Measurements from ENCODE around the gene ZNF787.
"Not testable (repeated sequence)": the region's sequence is repeated elsewhere in the genome, so short reads cannot be mapped to it uniquely, and the experiment has no call there.

The ZNF787 gene

DNA sequence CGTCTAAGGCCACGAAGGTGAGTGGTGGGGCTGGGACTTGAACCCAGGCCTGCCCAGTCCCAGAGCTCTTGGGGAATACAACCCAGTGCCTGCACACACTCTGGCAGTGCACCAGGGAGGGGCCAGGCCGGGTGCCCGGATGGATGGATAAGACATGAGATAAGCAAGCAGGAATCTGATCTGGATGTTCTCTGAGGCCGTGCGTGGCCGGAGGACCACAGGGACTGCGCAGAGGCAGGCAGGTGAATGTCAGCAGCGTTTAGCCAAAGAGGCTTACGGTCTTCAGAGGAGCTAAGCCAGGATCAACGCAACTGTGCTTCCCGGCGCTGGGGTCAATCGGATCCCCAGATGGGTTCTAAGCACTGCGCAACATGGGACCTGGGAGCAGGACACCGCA lies 1.5 kb downstream of the ZNF787 start:
- DNase-seq: no peak

DNA sequence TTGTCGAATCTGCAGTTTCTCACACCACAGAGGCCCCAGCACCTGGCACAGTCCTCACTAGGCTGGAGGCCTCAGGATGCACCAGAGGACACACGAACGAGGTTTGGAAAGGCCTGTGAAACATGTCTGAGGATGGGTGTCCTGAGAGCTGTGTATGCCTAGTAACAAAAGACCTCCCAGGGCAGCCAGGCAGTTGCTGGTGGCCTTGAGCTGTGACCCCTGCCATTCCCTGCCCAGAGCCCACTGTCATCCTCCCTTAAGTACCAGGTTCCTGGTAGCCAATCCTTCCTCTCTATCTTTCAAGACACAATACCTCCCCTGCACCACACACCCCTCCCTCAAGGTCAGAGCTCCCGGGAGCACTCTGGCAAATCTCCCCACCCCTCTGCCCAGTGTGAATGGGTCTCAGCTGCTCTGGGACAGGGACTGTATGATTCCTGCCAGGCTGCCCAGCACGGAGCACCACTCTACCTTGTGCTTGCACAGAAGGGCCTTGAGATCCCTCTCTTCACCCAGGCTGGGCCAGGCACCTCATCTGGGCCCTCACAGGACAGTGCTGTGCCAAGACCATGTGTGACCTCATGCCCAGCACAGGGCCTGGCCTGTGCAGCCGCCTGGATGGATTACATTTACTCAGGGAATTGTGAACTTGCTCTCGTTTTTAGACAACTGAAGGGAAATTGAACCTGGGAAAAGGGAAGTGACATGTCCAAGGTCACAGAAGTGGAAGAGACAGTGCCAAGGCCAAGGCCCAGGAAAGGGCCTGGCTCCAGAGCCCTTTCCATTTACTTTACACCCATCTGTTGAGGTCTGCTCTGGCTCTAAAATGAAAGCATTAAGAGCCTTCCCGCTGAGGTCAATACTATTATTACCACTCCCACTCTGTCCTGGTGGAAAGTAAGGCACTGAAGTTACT lies 2.2 kb downstream of the ZNF787 start:
- DNase-seq: no peak

DNA sequence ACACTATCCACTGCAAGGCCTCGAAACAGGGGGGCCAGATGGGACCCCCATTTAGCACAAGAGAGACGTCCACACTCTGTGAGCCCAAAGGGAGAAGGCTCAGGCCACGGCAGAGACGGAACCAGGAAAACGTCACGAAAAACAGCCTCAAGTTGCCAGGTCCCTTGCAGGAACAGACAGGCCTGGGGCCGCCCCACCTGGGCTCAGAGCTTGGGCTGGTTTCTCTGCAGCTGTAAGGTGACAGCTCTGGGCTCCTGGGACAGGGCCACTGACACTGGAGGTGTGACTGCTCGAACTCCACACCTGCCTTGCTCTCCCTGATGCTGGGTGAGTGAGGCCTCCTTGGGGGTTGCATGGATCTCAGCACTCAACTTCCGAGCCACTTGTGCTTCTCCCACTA lies 3.2 kb downstream of the ZNF787 start:
- DNase-seq: no peak

DNA sequence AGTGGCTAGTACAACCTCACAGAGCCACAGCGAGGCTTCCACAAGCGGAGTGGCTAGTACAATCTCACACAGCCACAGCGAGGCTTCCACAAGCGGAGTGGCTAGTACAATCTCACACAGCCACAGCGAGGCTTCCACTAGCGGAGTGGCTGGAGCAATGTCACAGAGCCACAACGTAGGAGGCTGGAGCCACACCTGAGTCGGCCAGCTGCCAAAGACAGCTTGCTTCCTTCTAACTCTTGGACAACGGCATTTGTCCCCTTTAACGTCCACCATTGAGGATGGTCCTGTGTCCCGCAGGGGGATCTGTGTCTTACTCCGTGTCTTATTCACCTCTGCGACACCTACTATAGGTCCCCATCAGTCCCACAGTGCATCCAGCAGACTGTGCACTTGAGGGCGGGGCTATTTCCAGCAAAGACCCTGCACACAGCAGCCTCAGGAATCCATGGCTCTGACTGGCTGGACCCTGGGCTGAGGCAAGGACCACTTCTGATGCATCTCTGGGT lies 3.7 kb downstream of the ZNF787 start:
- DNase-seq: no peak

DNA sequence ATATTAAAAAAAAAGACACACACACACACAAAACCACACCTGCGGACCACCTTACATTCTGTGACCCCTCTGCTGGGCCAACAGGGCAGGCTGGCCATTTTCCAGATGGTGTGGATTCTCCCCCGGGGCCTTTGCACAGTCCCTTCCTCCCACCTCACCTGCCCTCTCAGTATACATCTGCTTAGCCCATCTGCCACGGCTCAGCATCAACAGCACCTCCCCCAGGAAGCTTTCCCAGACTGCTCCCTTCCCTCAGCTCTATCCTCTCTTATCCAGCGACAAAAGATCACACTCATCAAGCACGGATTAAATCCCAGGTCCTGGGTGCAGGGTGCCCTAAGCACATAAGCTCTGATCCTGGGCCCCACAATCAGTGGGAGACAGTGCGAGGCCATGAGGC lies 4.5 kb downstream of the ZNF787 start:
- no peak for DNase-seq

DNA sequence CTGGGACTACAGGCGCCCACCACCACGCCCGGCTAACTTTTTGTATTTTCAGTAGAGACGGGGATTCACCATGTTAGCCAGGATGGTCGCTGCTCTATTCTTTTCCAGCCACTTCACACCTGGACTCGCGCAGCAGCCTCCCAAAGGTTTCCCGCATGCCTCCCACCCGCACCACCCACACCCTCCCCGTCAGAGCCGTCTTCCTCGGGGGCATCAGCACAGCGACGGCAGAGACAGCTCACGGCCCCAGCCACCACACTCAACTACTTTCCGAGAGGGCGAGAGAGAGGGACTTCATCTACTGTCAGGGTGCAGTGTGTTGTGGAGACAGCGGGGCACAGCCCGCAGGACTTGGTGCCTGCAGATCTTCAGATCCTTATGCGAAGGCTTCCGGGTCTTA lies 5.6 kb downstream of the ZNF787 start:
- no peak for DNase-seq

DNA sequence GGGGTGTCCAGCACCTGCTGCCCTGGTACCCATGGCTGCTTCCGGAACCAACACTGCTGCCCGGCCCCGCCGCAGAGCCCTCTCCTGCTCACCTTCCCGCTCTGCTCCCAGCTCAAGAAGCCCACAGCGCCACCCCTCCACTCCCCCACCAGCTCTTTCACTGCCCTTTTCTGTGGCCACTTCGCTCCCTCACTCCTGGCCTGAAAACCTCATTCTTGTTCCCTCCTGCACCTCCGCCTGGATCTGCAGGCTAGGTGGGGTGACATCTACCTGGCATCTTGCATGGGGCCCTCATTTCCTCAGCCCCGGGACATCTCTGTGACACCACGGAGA lies 6.4 kb downstream of the ZNF787 start:
- DNase-seq: no peak

DNA sequence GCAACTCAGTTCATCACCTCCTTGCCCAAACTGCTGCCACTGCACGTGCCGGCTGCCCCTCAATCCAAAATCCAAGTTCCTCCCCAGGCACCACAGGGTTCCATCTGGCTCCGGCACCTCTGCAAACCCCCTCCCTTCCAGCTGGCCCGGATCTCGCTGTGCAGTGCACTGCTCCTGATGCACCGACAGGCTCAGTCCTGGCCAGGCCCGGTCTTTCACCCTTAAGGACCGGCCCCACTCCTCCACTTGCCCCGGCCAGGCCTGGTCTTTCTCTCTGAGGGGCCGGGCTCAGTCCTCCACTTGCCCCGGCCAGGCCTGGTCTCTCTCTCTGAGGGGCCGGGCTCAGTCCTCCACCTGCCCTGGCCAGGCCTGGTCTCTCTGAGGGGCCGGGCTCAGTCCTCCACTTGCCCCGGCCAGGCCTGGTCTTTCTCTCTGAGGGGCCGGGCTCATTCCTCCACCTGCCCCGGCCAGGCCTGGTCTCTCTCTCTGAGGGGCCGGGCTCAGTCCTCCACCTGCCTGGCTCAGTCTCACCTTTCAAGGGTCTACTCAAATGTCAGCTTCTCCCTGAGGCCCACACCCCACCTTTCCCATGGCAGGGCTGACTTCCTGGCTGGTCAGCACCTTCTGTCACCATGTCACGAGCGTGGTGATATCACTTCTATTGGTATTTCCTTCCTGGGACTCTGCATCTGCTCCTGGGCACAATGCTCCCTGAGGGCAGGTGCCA lies 6.9 kb downstream of the ZNF787 start:
- no peak for DNase-seq

DNA sequence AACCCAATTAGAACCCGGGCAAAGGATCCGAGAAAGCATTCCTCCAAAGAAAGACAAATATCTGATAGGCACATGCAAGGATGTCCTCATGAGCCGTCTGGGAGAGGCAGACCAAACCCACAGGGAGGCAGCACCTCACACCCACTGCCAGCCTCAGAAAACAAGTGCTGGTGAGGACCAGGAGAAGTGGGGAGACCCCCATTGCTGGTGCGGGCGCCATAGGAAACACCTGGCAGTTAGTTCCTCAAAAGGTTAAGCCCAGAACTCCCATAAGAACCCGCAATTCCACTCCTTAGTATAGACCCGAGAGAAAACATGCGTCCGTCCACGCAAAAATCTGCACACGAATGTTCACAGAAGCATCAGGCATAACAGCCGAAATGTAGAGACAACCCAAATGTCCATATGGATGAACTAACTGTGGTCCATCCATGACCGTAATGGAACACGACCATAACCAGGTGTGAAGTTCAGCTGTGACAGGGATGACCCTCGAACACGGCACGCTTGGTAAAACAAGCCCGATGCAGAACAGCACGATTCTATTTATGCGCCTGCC lies 7.9 kb downstream of the ZNF787 start:
- no peak for DNase-seq

DNA sequence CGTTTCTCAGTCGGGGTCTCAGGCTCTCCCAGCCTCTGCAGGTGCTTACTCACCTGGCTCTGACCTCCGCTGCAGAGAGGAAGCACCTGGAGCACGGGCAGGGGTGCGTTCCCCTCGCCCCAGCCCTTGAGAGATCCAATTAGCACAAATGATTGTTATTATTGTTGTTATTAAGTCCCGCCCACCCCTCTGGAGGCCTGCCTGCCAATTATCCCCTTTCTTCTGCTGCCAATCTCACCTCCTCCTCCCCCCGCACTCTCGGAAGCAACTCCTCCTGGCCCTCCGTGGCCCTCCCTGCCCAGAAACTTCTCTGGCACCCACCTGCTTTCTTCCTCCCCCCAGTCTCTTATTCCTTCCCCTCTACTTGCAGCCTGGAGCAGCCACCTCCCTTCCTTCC lies 8.8 kb downstream of the ZNF787 start:
- DNase-seq: no peak

DNA sequence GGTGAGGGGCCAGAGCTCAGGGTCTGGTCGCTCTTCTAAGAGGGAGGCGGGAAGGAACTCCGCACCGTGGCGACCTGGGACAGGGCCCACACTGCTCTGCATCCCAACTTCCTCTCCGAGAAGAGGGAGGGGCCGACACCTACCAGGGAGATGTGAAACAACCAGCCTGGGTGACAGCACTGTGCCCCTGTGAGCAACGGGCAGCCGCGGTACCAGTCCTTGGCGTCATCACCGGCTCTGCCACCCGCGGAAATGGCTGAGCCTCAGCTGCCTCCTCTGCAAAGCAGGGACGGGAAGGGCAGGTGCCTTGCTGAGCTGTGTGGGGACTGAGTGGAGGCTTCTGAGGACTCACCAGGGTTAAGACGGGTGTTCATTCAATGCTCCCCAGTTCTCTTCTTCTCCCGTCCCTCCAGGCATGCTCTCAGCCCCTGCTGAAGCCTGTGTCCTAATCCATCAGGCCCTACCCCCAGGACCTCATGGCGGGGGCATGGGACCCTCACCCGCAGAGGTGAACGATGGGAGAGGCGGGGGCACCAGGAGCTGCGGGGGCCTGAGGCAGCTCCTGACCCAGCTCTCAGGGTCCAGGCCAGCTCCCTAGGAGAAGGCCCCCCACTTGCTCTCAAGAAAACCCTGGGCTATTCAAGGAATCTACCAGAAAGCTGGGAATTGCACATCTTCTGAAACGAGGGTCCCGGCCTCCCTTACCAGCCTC lies 9.3 kb downstream of the ZNF787 start:
- DNase-seq: peak; percentile 66

DNA sequence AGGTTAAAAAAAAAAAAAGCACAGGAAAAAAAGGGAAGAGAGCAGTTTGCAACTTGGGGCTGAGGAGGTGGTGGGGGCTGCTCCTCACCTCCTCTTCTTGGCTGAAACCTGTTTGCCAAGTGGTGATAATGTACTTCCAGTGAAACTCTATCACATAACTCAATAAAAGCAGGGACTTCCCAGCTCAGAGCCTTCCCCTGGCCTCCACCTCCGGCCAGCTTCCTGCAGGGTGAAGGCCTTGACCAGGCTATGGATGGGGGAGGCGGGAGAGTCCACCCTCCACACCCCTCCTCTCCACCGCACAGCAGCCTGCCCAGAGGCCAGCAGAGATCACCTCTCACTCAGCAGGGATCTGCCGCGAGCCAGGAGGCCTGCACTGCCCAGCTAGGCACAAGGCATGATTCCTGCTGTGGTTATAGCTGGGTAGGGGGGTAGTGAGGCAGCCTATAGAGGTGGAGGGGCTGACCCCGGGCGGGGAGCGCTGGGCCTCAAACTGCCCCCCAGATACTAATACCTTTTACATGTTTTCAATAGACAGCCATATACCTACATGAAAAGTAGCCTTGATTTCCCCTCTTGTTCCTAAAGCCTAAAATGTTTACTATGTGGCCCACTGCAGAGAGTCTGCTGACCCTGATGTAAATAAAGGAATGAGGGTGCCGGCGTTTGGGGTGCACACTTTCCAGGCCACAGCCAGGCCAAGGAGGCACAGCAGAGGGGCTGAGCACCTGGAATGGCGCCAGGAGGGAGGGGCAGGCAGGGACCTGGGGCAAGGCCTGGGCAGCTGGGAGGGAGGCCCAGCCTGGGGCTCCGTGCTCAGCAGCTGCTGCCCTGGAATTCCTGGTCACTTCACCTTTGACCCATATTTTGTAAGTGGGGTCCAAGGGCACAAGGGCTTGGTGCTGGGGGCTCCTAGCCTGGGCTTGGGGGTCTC lies 10.3 kb downstream of the ZNF787 start:
- no peak for DNase-seq

DNA sequence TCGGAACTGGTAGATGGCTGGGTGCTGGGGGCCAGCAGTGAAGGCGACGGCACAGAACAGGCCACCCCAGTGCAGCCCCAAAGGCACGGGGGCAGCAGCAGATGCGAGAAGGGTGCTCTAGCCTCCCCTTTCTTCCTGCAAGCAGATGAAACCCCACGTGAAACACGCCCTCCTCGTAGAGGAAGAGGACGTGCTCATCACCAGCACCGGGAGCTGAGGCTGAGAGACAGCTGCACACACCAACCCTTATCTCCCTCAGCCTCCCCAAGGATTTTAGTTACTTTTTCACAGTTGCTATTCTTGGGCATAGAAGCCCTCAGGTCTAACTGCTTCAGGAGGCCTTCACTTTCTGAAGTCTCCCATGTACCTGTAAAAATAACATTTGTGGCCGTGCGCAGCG lies 11.9 kb downstream of the ZNF787 start:
- no peak for DNase-seq

DNA sequence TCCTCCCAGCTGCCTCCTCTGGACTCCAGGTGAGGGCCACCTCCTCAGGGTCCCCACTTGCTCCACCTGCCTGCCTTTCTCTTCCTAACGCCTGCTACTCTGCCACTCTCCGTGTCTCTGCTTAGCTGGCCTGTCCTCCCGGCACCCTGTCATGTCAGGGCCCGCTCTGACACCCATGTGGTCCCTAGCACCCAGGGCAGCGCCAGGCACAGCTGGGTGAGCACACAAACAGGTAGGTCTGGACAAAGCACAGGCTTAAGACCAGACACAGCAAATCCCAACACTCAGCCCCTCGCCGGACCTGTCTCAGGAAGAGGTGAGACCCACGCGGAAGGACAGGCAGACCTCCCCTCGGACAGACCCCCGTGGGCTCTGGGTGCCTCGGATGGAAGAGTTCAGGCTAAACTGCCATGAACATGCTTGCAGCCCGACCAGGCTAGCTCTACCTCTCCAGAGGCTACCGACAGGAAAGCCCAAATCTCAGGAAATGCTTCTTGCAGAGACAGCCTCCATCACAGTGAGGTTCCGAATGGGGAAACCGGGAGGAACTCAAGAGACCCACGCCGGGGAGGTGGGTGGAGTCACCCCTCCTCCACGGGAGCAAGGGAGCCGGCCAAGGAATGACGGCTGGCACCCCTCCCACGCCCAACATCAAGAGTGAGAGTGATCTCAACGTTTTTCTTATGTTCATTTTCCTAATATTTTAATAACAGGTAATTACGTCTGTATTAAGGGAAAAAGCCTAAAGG lies 12.5 kb downstream of the ZNF787 start:
- no peak for DNase-seq

DNA sequence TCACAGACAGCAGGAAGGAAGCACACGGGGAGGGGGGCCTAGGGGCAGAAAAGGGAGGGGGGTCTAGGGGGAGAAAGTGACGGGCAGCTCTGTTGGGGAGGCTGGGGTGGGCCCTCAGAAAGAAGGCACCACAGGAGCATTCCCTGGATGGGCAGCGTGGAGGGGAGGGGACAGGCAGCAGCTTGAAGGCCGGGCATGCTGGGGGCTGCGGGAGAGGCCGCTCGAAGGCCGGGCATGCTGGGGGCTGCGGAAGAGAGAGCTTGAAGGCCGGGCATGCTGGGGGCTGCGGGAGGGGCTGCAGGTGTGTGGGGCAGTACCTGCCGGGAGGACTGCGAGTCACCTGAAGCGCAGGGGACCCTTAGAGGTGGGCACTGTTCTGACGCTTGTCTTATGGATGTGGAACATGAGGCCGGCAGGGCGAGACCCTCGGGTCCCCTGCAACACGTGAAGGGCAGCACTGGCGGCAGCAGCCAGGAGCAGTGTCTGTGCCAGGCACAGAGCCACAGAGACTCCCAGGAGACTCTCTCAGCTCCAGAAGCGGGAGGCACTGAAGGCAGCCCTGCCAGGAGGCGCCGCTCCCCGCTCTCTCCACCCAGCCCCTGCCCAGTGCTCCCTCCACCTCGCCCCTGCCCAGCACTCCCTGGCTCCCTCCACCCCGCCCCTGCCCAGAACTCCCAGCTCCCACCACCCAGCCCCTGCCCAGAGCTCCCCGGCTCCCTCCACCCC lies 13.3 kb downstream of the ZNF787 start:
- DNase-seq: no peak

DNA sequence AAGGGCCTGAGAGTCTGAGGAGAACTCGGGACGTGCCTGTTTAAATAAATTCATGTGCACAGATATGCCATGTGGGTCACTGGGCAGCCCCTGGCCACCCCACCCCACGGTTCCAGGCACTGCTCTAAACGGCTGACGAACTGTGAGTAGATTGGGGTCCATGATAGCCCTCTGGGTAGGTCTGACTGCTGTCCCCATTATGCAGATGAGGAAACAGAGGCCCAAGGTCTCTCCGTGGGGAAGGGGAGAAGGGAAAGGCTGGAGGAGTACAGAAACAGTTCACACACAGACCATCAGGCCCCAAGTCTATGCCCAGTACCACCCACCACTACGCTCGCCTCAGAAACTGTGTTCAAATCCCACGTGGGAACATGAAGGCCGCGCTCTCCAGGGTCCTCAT lies 14.1 kb downstream of the ZNF787 start:
- no peak for DNase-seq

DNA sequence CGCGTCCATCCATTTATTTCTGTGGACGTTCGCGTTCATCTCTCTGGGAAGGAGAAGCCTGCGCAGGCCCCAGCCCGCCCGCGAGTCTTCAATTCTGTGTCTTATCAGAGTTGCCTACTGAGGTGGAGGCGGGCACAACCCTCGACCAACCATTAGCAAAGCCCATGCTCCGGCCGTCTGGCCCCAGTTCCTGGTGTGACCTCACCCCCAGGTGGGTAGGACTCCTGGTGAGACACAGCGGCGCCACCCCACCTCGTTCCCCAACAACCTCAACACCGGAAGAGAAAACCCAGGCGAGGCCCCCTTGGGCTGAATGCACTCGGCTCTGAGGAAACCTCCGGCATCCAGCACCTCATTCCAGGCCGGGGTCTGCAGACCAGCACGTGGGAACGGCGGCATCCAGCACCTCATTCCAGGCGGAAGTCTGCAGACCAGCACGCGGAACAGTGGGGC lies 14.7 kb downstream of the ZNF787 start:
- no peak for DNase-seq

DNA sequence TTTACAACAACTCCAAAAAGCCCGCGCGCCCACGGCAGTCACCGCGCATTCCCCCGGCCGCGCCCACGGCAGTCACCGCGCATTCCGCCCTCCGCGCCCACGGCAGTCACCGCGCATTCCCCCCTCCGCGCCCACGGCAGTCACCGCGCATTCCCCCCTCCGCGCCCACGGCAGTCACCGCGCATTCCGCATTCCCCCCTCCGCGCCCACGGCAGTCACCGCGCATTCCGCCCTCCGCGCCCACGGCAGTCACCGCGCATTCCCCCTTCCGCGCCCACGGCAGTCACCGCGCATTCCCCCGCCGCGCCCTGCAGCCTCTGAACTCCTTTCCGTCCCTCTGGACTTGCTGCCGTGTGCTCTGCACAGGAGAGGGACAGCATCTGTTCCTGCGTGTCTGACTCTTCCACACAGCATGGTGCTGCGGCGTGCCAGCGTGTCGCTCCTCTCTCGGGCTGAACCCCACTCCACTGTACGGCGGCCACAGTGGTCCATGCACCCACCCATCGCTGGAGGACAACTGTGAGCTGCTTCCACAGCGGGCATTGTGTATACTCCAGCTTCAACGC lies 15.2 kb downstream of the ZNF787 start:
- DNase-seq: not testable (repeated sequence)

DNA sequence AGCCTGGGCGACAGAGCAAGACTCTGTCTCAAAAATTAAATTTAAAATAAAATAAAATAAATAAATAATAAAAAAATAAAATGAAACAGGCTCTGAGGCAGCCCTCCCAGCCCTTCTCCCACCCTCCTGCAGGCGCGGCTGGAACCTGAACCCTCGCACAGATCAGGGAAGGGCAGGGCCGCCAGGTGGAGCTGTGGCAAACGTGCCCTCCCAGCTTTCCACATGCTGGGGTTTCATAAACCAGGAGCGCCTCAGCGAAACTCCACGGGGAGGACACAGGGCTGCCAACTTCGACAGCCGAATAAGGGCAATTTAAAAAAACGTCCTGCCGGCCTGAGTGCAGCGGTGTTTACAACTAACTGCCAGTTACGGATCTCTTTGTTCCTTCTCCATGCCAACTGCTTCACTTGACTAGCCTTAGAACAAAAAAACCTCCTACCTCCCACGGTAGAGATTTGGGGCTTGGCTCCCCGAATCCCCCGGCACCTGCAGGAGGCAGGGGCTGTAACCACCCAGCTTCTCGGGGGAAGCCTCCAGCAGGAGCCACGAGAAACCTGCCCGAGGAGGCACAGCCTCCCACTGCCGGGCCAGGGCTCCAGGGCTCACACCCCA lies 15.9 kb downstream of the ZNF787 start:
- peak; percentile 62 for DNase-seq

DNA sequence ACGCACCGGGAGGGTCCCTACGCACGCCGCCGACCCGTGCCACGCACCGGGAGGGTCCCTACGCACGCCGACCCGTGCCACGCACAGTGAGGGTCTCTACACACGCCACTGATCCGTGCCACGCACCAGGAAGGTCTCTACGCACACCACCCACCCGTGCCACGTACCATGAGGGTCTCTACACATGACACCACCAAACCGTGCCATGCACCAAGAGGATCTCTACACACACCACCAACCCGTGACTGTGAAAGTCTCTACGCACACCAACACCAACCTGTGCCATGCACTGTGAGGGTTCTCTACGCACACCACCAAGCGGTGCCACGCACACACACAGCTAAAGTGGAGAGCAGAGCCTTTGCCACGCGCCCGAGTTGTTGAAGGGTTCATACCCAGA lies 16.7 kb downstream of the ZNF787 start:
- no peak for DNase-seq

Measured in stimulated activated CD8-positive, alpha-beta memory T cell treated with anti-CD3 and anti-CD28 coated beads, Interleukin-4, amount 100 ng/mL, for 48 hours (primary cell).